Measurements from ENCODE around the gene ESRRG.

GRCh38 chr1:216457356-216457755 lies 265.9 kb downstream of the ESRRG start:
- TF ChIP-seq CTCF (IDR thresholded peaks at IDR 0.05) (no peak), POLR2AphosphoS5 (IDR thresholded peaks at IDR 0.05) (no peak)
